ENCODE results near the gene RALGPS1. TPM values are rescaled to one million over a fixed set of nuclear protein-coding genes. Genes with fewer than 3 reads are reported as not detected.
"Not testable (repeated sequence)": the region's sequence is repeated elsewhere in the genome, so short reads cannot be mapped to it uniquely, and the experiment has no call there.

The RALGPS1 gene
- total and polyA plus RNA-seq, 10 donors, result 2.5 to 27.3 (median 14.1) TPM

DNA sequence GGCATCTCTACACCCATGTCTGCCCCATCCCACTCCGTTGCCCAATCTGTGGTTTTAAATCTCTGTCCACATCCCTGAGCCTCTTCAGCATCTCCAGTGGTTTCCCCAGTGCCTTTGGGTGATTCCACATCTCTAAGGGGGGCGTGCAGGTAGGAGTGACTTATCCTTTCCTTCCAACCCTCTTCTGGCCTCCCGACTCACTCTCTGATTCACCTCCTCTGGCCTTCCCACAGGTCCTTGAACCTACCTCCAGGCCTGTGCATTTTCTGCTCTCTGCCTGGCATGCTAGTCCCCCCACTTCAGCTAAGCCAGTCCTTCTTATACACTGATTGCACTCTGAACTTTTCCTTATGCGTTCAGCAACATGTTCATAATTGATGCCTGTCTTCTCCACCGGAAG, 99.0 kb downstream of the RALGPS1 start:
- Histone ChIP-seq H3K9me3 (no peaks in the 10 kb centered on the region), H3K36me3 (no peaks in the 10 kb centered on the region), H3K4me1 (no peaks in the 10 kb centered on the region), H3K27me3 (replicated peaks in 1 of 7) (no peaks in the 10 kb centered on the region), H3K27ac (no peak overlapping the region), H3K4me3 (no peak overlapping the region)
- DNase-seq, result no peak
- TF ChIP-seq, protein P1, sequence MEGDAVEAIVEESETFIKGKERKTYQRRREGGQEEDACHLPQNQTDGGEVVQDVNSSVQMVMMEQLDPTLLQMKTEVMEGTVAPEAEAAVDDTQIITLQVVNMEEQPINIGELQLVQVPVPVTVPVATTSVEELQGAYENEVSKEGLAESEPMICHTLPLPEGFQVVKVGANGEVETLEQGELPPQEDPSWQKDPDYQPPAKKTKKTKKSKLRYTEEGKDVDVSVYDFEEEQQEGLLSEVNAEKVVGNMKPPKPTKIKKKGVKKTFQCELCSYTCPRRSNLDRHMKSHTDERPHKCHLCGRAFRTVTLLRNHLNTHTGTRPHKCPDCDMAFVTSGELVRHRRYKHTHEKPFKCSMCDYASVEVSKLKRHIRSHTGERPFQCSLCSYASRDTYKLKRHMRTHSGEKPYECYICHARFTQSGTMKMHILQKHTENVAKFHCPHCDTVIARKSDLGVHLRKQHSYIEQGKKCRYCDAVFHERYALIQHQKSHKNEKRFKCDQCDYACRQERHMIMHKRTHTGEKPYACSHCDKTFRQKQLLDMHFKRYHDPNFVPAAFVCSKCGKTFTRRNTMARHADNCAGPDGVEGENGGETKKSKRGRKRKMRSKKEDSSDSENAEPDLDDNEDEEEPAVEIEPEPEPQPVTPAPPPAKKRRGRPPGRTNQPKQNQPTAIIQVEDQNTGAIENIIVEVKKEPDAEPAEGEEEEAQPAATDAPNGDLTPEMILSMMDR (IDR thresholded peaks at IDR 0.05 in 8 of 11, conservative IDR thresholded peaks at IDR 0.05 in 3 of 11), result no peak
- no peak for TF ChIP-seq POLR2AphosphoS5 (IDR thresholded peaks at IDR 0.05)
- no peak for TF ChIP-seq POLR2A (IDR thresholded peaks at IDR 0.05)
- intact Hi-C loops (cut with DNase I; ENCODE audit: low total_unique reads), result no loop called here
- WGBS, 5 donors, result 88 to 93% (median 89%) methylated on average over 5 of the region's 5 CpGs

DNA sequence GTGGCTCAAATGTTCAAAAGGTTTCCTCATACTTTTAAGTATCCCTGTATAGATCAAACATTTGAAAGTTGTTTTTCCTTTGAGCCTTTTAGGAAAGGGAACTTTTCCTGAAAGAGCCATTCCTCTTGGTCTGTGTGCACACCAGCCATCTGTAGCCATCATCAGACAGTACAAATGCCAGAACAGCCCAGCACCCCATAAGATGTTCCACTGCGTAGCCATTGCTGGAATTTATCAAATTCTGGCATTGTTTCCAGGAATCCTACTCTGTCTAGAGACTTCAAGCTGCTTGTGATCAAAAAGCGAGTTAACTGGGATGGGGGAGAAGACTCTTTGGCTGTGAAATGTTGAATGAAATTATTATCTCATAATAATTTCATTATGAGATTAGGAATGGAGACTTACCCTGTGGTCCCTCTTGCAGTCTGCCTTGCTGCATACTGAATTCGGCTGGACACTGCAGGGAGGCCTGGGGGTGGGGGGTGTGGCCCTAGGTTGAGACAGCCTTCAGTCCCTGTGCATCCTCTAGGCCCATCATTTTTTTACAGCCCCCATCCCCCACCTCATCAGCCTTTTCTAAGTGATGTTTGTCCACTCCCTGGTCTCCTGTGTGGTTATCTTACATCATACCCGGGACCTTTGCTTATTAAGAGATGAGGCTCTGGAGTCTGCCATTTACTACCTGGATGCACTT, 99.8 kb downstream of the RALGPS1 start:
- Histone ChIP-seq H3K9me3 (no peaks in the 10 kb centered on the region), H3K4me1 (no peaks in the 10 kb centered on the region), H3K27ac (no peak overlapping the region), H3K36me3 (no peaks in the 10 kb centered on the region), H3K4me3 (no peak overlapping the region), H3K27me3 (replicated peaks in 1 of 7) (no peaks in the 10 kb centered on the region)
- intact Hi-C loops (cut with DNase I; ENCODE audit: low total_unique reads), result no loop called here
- TF ChIP-seq POLR2A (IDR thresholded peaks at IDR 0.05) (no peak), POLR2AphosphoS5 (IDR thresholded peaks at IDR 0.05) (no peak)
- TF ChIP-seq, protein P1 (IDR thresholded peaks at IDR 0.05 in 8 of 11, conservative IDR thresholded peaks at IDR 0.05 in 3 of 11), result no peak
- WGBS, 5 donors, result 83 to 94% (median 88%) methylated on average over 4 of the region's 4 CpGs
- DNase-seq, result no peak

DNA sequence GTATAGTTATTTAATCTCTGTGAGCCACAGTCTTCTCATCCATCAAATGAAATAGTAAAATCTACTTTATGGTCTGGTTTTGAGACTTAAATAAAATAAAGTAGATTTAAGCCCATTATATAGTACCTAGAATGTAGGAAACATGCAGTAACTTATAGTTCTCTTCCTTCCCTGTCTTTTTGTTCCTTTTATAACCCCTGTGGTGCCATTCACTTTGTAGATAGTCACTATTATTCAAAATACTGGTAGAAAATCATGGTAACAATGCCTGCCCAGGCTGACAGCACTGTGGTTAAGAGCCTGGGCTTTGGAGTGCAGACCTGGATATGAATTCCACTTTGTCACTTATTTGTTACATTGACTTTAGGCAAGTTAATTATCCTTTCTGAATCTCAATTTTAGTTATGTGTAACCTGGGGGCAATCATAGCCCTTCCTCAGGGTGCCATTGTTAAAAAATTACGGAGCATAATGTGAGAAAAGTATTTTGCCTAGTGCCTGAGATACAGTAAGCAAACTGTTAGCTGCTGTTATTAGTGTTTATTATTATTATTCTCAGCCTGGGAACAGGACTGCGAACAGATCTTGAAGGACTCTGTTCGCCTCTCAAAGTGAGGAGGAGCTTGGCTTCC, 100.4 kb downstream of the RALGPS1 start:
- TF ChIP-seq, protein P1 (IDR thresholded peaks at IDR 0.05 in 8 of 11, conservative IDR thresholded peaks at IDR 0.05 in 3 of 11), result no peak
- no peak for TF ChIP-seq POLR2A (IDR thresholded peaks at IDR 0.05)
- no peak for TF ChIP-seq POLR2AphosphoS5 (IDR thresholded peaks at IDR 0.05)
- no peaks in the 10 kb centered on the region for H3K9me3 ChIP-seq
- DNase-seq, result no peak
- intact Hi-C loops (cut with DNase I; ENCODE audit: low total_unique reads), result no loop called here
- no peaks in the 10 kb centered on the region for H3K27me3 ChIP-seq (replicated peaks in 1 of 7)
- WGBS, 5 donors, result 94 to 97% (median 94%) methylated on average over 3 of the region's 3 CpGs
- no peaks in the 10 kb centered on the region for H3K36me3 ChIP-seq
- H3K4me3 ChIP-seq, result no peak overlapping the region
- H3K4me1 ChIP-seq, result no peaks in the 10 kb centered on the region
- H3K27ac ChIP-seq, result no peak overlapping the region

DNA sequence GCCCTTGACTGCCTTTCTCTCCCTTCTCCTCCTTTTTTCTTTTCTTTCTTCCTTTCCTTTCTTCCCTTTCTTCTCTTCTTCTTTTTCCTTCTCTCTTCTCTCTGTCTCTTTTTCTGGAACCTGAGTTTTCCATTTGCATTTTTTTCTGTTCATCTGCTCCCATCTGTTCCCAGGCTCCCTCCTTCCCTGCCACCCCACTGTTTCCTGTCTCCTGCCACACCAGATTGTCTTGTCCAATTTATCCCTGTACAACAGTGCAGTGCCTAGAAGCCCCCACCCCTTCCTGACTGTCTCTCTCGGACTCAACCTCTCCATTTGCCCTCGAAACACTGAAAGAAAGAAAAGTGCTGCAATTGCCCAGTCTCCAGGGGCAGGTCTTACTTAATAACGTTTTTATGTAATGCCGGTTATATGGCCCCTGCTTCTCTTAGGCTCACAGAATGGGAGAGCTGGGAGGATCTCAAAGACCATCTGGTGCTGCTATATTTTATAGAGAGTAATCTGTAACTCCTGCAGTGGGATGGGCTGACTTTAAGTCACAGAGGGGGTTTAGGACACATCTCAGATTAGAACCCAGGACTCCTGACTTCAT, 101.4 kb downstream of the RALGPS1 start:
- H3K27ac ChIP-seq, result no peak overlapping the region
- no peaks in the 10 kb centered on the region for H3K27me3 ChIP-seq (replicated peaks in 1 of 7)
- no peaks in the 10 kb centered on the region for H3K4me1 ChIP-seq
- intact Hi-C loops (cut with DNase I; ENCODE audit: low total_unique reads), result no loop called here
- H3K9me3 ChIP-seq, result no peaks in the 10 kb centered on the region
- H3K36me3 ChIP-seq, result no peaks in the 10 kb centered on the region
- DNase-seq, result no peak
- H3K4me3 ChIP-seq, result no peak overlapping the region
- TF ChIP-seq, protein P1 (IDR thresholded peaks at IDR 0.05 in 8 of 11, conservative IDR thresholded peaks at IDR 0.05 in 3 of 11), result no peak
- TF ChIP-seq POLR2AphosphoS5 (IDR thresholded peaks at IDR 0.05) (no peak), POLR2A (IDR thresholded peaks at IDR 0.05) (no peak)
- WGBS, 5 donors, result 83 to 93% (median 90%) methylated on average over 4 of the region's 4 CpGs

DNA sequence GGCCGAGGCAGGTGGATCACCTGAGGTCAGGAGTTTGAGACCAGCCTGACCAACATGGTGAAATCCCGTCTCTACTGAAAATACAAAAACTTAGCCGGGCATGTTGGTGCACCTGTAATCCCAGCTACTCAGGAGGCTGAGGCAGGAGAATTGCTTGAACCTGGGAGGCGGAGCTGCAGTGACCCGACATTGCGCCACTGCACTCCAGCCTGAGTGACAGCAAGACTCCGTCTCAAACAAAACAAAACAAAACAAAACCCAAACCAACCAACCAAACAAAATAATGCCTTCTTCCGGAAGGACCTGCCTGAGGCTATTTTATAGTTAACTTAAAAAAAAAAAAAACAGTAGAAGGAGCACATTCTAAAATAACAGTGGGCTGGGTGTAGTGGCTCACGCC, 103.4 kb downstream of the RALGPS1 start:
- H3K4me3 ChIP-seq; H3K9me3 ChIP-seq; intact Hi-C loops (cut with DNase I; ENCODE audit: low total_unique reads); DNase-seq; H3K27me3 ChIP-seq (replicated peaks in 1 of 7); H3K36me3 ChIP-seq; H3K27ac ChIP-seq: not testable (repeated sequence)
- H3K4me1 ChIP-seq, result peaks cover 0 to 11% (median 2%) of the 10 kb centered on the region in 6 donors
- 92 to 96% (median 96%) methylated on average over 9 of the region's 9 CpGs for WGBS, 5 donors
